Tracheal epithelial cell (primary cell): ENCODE measurements around the gene FBLL1. TPM values are rescaled to one million over a fixed set of nuclear protein-coding genes. Genes with fewer than 3 reads are reported as not detected.

Experiments used
- total RNA-seq: library from RNA; depleted of rRNA; stranded (reverse); fragments of >200 nt; gene quantifications from 2 replicates; pipeline ENCODE4 v1.2.1, GENCODE V29; 2014

FBLL1 gene
- under 0.01 TPM in 1 of 2 replicates, not detected in the other for total RNA-seq

GRCh38 chr5:168528521-168529373, at the start of gene FBLL1:
FBLL1 (plus strand) TSS chr5:168529305; CDS start chr5:168529505, 200 bp downstream.

GRCh38 chr5:168486136-168486879, 42.8 kb upstream of the FBLL1 start, which contains the start of gene RARS1:
RARS1 (plus strand) TSS chr5:168486471; CDS start chr5:168486499, 28 bp downstream.

GRCh38 chr5:168578538-168579487, 49.7 kb downstream of the FBLL1 start, which contains the start of gene PANK3:
PANK3 (minus strand) TSS chr5:168579368; CDS start chr5:168579283, 85 bp downstream.

Other genes with a start within 250 kb of the FBLL1 start
- gene WWC1, start 237.7 kb upstream of the FBLL1 start, total RNA-seq = 20.7 and 69.4 TPM in 2 replicates
- gene RARS1, start 42.8 kb upstream of the FBLL1 start, total RNA-seq = 172 and 203 TPM in 2 replicates
- gene PANK3, start 50.1 kb downstream of the FBLL1 start, total RNA-seq = 81.4 and 84.3 TPM in 2 replicates